Measurements from ENCODE around the gene SLC22A13.
"Not testable (repeated sequence)": the region's sequence is repeated elsewhere in the genome, so short reads cannot be mapped to it uniquely, and the experiment has no call there.

SLC22A13 gene

DNA sequence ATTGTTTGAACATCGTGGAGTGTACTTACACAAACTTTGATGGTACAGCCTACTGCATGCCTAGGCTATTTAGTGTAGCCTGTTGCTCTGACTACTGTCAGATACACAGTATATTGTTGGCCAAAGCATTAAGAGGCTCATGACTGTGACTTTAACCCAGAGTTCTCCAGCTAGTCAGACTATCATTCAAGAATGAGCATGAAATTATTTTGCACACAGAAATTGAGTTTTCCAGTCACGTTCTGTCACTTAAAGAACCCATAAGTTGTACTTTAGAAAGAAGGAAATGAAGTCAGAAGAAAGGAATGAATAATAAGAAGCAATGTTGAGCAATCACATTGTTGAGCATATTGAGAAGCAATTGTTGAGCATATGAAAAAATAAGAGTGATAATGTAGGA, 37.6 kb upstream of the SLC22A13 start:
- H3K4me3 ChIP-seq (ENCODE audit: low read depth, low read length) = no peak overlapping the region
- TF ChIP-seq, protein P1, sequence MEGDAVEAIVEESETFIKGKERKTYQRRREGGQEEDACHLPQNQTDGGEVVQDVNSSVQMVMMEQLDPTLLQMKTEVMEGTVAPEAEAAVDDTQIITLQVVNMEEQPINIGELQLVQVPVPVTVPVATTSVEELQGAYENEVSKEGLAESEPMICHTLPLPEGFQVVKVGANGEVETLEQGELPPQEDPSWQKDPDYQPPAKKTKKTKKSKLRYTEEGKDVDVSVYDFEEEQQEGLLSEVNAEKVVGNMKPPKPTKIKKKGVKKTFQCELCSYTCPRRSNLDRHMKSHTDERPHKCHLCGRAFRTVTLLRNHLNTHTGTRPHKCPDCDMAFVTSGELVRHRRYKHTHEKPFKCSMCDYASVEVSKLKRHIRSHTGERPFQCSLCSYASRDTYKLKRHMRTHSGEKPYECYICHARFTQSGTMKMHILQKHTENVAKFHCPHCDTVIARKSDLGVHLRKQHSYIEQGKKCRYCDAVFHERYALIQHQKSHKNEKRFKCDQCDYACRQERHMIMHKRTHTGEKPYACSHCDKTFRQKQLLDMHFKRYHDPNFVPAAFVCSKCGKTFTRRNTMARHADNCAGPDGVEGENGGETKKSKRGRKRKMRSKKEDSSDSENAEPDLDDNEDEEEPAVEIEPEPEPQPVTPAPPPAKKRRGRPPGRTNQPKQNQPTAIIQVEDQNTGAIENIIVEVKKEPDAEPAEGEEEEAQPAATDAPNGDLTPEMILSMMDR (IDR thresholded peaks at IDR 0.05; ENCODE audit: insufficient read depth, low read depth, low read length, missing control alignments) = no peak
- no peak for DNase-seq (ENCODE audit: low read depth)

DNA sequence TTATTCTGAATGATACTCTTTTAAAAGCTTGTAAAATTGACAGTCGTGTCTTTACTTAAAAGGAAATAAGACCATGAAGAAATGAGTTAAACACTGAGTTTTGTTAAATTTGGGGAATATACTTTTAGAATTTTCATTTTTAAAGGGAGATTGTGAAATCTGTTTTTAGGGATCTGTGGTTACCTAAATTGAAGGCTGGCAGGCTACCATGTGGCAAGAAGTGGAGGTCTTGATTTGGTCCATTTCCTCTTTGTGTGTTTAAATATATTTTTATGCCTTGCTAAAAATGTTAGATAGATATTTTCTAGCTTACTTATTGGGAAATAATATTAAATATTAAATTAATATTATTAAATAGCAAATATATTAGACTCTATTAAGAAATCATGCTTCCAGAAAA, 36.6 kb upstream of the SLC22A13 start:
- TF ChIP-seq, protein P1 (IDR thresholded peaks at IDR 0.05; ENCODE audit: insufficient read depth, low read depth, low read length, missing control alignments) = no peak
- H3K4me3 ChIP-seq (ENCODE audit: low read depth, low read length) = no peak overlapping the region
- no peak for DNase-seq (ENCODE audit: low read depth)

DNA sequence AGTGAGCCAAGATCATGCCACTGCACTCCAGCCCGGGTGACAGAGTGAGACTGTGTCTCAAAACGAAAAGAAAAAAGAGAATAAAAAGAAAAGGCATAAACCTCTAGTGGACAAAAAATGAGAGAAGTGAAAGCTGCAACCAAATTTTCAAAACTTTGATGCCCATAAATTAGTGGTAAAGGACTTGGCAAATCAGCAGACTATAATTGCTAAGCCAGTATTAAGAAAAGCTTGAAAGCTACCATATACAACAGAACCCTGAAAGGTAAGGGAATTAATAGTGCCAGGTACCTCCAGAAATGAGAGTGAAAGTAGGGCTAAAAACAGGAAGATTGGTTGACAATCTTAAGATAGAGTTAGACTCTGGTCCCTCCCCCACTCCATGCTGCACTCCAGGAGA, 32.9 kb upstream of the SLC22A13 start:
- H3K4me3 ChIP-seq (ENCODE audit: low read depth, low read length) = no peak overlapping the region
- TF ChIP-seq, protein P1 (IDR thresholded peaks at IDR 0.05; ENCODE audit: insufficient read depth, low read depth, low read length, missing control alignments) = no peak
- DNase-seq (ENCODE audit: low read depth) = no peak

DNA sequence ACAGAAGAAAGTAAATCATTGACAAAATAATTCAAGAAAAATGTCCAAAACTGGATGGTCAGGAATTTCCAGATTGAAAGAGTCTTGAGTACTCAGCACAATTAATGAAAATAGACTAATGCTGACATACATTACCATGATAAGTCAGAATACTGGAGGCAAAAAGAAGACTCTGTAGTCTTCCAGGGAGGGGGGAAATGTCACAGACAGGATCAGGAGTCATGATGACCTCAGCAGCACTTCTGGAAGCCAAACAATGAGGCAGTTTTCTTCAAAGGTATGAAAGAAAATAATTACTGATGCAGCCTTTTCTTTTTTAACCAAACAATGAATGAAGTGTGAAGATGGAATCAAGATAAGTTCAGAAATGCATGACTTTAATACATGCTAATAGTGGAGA, 30.1 kb upstream of the SLC22A13 start:
- TF ChIP-seq, protein P1 (IDR thresholded peaks at IDR 0.05; ENCODE audit: insufficient read depth, low read depth, low read length, missing control alignments) = no peak
- no peak for DNase-seq (ENCODE audit: low read depth)
- no peak overlapping the region for H3K4me3 ChIP-seq (ENCODE audit: low read depth, low read length)

DNA sequence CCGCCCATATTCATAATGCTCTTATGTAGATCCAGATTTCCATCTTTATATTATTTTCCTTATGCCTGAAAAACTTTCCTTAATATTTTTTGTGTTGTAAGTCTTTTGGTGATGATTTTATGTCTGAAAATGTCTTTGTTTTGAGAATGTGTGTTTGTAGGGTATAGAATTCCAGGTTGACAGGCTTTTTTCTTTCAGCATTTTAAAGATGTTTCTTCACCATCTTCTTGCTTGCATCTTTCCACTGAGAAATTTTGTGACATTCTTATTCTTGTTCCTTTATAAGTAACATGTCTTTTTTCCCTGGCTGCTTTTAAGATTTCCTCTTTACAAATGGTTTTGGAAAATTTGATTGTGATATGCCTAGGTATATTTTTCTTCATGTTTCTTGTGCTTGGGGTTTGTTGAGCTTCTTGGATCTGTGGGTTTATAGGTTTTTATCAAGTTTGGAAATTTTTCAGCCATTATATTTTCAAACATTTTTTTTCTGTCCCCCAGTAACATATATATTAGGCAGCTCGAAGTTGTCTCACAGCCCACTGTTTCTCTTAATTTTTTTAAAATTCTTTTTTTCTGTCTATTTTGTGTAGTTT, 27.1 kb upstream of the SLC22A13 start:
- TF ChIP-seq, protein P1 (IDR thresholded peaks at IDR 0.05; ENCODE audit: insufficient read depth, low read depth, low read length, missing control alignments) = no peak
- no peak for DNase-seq (ENCODE audit: low read depth)
- no peak overlapping the region for H3K4me3 ChIP-seq (ENCODE audit: low read depth, low read length)

DNA sequence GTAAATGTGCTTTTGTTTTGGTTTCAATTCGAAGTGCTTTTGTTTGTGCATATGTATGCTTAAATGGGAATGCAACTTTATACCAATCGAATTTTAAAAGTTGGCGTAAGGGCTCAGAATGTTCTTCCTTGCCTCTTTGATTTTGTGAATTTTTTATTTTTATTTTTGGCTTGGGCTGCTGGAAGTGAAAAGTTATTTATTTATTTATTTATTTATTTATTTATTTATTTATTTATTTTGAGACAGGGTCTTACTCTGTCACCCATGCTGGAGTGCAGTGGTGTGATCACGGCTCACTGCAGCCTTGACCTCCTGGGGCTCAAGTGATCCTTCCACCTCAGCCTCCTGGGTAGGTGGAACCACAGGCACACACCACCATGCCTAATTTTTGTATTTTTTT, 22.8 kb upstream of the SLC22A13 start:
- DNase-seq (ENCODE audit: low read depth); H3K4me3 ChIP-seq (ENCODE audit: low read depth, low read length): not testable (repeated sequence)

DNA sequence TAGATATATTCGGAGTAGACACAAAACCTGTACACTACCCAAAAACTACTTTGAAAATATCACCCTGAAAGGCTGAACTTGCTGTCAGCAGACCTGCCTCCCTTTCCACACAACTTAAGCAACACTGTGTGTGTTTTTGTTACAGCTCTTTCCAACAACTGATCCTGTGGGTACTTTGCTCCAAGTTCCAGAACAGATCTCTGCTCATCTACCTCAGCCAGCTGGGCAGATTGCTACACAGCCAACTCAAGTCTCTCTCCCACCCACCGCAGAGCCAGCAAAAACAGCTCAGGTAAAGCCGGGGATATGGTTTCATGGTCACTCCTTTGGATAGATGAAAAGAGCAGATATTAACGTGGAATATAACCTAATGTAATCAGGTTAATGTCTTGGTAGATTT, 19.7 kb upstream of the SLC22A13 start:
- H3K4me3 ChIP-seq (ENCODE audit: low read depth, low read length) = no peak overlapping the region
- DNase-seq (ENCODE audit: low read depth) = no peak

More for the DNA sequence above, 19.7 kb upstream of the SLC22A13 start:
- TF ChIP-seq, protein P1 (IDR thresholded peaks at IDR 0.05; ENCODE audit: insufficient read depth, low read depth, low read length, missing control alignments) = no peak

Measured in GM12865 (cell line).